H1 (cell line): ENCODE results near the gene EVA1C. TPM values are rescaled to one million over a fixed set of nuclear protein-coding genes. Genes with fewer than 3 reads are reported as not detected.

Experiments
- CTCF ChIA-PET: fragments of 300-600 bp; sonication (Branson Sonifier 250); formaldehyde crosslinking; loops from one replicate; lab custom pipeline; 2021; ENCODE audit not compliant: partially characterized antibody; lab: Charles Lee
- POLR2A ChIA-PET: fragments of 300-600 bp; sonication (Branson Sonifier 250); formaldehyde crosslinking; loops from one replicate; lab custom pipeline; 2021; ENCODE audit warnings: inconsistent platforms; ENCODE audit not compliant: partially characterized antibody; lab: Charles Lee
- DNase-seq, 2 experiments: peaks; one replicate each; pipeline versions ENCODE4 v3.0.0 to v3.0.0-alpha.2; 2010 to 2022; ENCODE audit warnings: low spot score in 2 of 2, low read depth in 1 of 2, mixed read lengths in 1 of 2
- FAIRE-seq: peaks from 2 replicates; lab custom pipeline; 2011; peaks lifted over from hg19 to GRCh38; lab: Jason Lieb, UNC
- H2AFZ ChIP-seq: 2 replicates; pipeline ENCODE4 v1.8.1; 2012; ENCODE audit warnings: low read length, inconsistent platforms
- H2AK5ac ChIP-seq: 2 replicates; pipeline ENCODE4 v1.6.1; 2013; ENCODE audit warnings: low read depth, low read length
- H2BK120ac ChIP-seq: replicated peaks from 2 replicates; pipeline ENCODE3; 2013; ENCODE audit warnings: low read depth, low read length, inconsistent platforms
- H2BK12ac ChIP-seq: 2 replicates; pipeline ENCODE4 v1.6.1; 2013; ENCODE audit warnings: low read depth, low read length
- H2BK15ac ChIP-seq: 2 replicates; pipeline ENCODE4 v1.6.1; 2013; ENCODE audit warnings: low read length
- H2BK20ac ChIP-seq: 2 replicates; pipeline ENCODE4 v1.6.1; 2013; ENCODE audit warnings: low read length
- H2BK5ac ChIP-seq: 2 replicates; pipeline ENCODE4 v1.6.1; 2013; ENCODE audit warnings: low read depth, low read length
- H3K14ac ChIP-seq: 2 replicates; pipeline ENCODE4 v1.6.1; 2013; ENCODE audit warnings: inconsistent platforms; ENCODE audit not compliant: insufficient read length
- H3K18ac ChIP-seq: 2 replicates; pipeline ENCODE4 v1.6.1; 2013; ENCODE audit warnings: low read length; ENCODE audit errors: extremely low read depth
- H3K23ac ChIP-seq: 2 replicates; pipeline ENCODE4 v1.6.1; 2013; ENCODE audit warnings: inconsistent platforms; ENCODE audit not compliant: insufficient read length
- H3K23me2 ChIP-seq: 2 replicates; pipeline ENCODE4 v1.6.1; 2013; ENCODE audit warnings: low read depth, low read length
- H3K27ac ChIP-seq: 2 replicates; pipeline ENCODE4 v1.6.1; 2011; ENCODE audit warnings: low read depth, low read length, inconsistent platforms
- H3K27me3 ChIP-seq, 4 experiments: replicated peaks in 1 of 4; 1 replicate in 1 of 4; 2 replicates in 3 of 4; pipeline versions ENCODE4 v1.6.1 to v1.8.1; 2011 to 2013; ENCODE audit warnings: low read length in 3 of 4, mild to moderate bottlenecking in 3 of 4, inconsistent platforms in 2 of 4, mixed read lengths in 2 of 4, moderate library complexity in 1 of 4; ENCODE audit not compliant: control insufficient read depth in 3 of 4, insufficient read depth in 3 of 4; ENCODE audit errors: extremely low read depth in 1 of 4
- H3K36me3 ChIP-seq, 4 experiments: 2 replicates each; pipeline versions ENCODE4 v1.6.1 to v1.8.1; 2011 to 2013; ENCODE audit warnings: mild to moderate bottlenecking in 4 of 4, low read length in 3 of 4, moderate library complexity in 2 of 4, control low read depth in 1 of 4, inconsistent platforms in 1 of 4; ENCODE audit not compliant: insufficient read depth in 4 of 4, control insufficient read depth in 2 of 4
- H3K4ac ChIP-seq: replicated peaks from 2 replicates; pipeline ENCODE3; 2013; ENCODE audit warnings: low read length, low read depth, mixed read lengths, inconsistent platforms; ENCODE audit not compliant: insufficient read length
- H3K4me1 ChIP-seq, 4 experiments: replicated peaks in 1 of 4; 1 replicate in 1 of 4; 2 replicates in 3 of 4; pipeline versions ENCODE4 v1.6.1 to v1.8.1; 2011 to 2013; ENCODE audit warnings: low read length in 3 of 4, inconsistent platforms in 2 of 4, mixed read lengths in 1 of 4; ENCODE audit not compliant: insufficient read depth in 4 of 4, control insufficient read depth in 3 of 4
- H3K4me2 ChIP-seq, 2 experiments: 2 replicates each; pipeline versions ENCODE4 v1.6.1 to v1.8.1; 2011 to 2013; ENCODE audit warnings: low read depth in 2 of 2, low read length in 2 of 2, control low read depth in 1 of 2, inconsistent platforms in 1 of 2, mild to moderate bottlenecking in 1 of 2; ENCODE audit not compliant: insufficient read depth in 1 of 2
- H3K4me3 ChIP-seq, 4 experiments: fragments of 200-600, 300-600 bp in 1 of 4; sonication (generic), shearing (Covaris generic), sonication (Bioruptor Twin) in 1 of 4; 2 replicates each; pipeline versions ENCODE4 v1.5.1 to v1.8.1; 2011 to 2016; ENCODE audit warnings: low read length in 4 of 4, low read depth in 3 of 4, control low read depth in 2 of 4, inconsistent platforms in 2 of 4, mild to moderate bottlenecking in 2 of 4, mixed read lengths in 1 of 4, moderate library complexity in 1 of 4; ENCODE audit not compliant: insufficient read depth in 2 of 4; ENCODE audit errors: extremely low read depth in 1 of 4
- H3K56ac ChIP-seq: replicated peaks from 2 replicates; pipeline ENCODE3; 2013; ENCODE audit warnings: low read depth, mild to moderate bottlenecking, mixed read lengths, low read length, inconsistent platforms; ENCODE audit not compliant: insufficient read length
- H3K79me1 ChIP-seq: 2 replicates; pipeline ENCODE4 v1.6.1; 2013; ENCODE audit warnings: low read depth, low read length, control low read depth
- H3K79me2 ChIP-seq, 2 experiments: 2 replicates each; pipeline versions ENCODE4 v1.6.1 to v1.8.1; 2012 to 2013; ENCODE audit warnings: low read length in 2 of 2, mild to moderate bottlenecking in 2 of 2, inconsistent platforms in 1 of 2; ENCODE audit not compliant: insufficient read depth in 2 of 2, control insufficient read depth in 1 of 2
- H3K9ac ChIP-seq, 4 experiments: replicated peaks in 1 of 4; 1 replicate in 1 of 4; 2 replicates in 3 of 4; pipeline versions ENCODE4 v1.6.1 to v1.8.1; 2011 to 2013; ENCODE audit warnings: low read depth in 3 of 4, low read length in 3 of 4, control low read depth in 2 of 4, mild to moderate bottlenecking in 2 of 4, moderate library complexity in 2 of 4, inconsistent platforms in 1 of 4; ENCODE audit errors: extremely low read depth in 1 of 4
- H3K9me3 ChIP-seq, 2 experiments: 2 replicates each; pipeline versions ENCODE4 v1.6.1 to v1.8.1; 2012 to 2013; ENCODE audit warnings: mild to moderate bottlenecking in 2 of 2, moderate library complexity in 2 of 2, control low read depth in 1 of 2, inconsistent platforms in 1 of 2, low read depth in 1 of 2, low read length in 1 of 2, mixed read lengths in 1 of 2; ENCODE audit not compliant: insufficient read depth in 2 of 2
- H4K20me1 ChIP-seq, 2 experiments: replicated peaks in 1 of 2; 2 replicates each; pipeline versions ENCODE3 to v1.8.1; 2011 to 2013; ENCODE audit warnings: inconsistent platforms in 2 of 2, low read length in 2 of 2, mild to moderate bottlenecking in 1 of 2; ENCODE audit not compliant: insufficient read depth in 2 of 2, control insufficient read depth in 1 of 2
- H4K5ac ChIP-seq: 2 replicates; pipeline ENCODE4 v1.6.1; 2013; ENCODE audit warnings: low read length, low read depth, mixed read lengths, inconsistent platforms; ENCODE audit not compliant: insufficient read length
- H4K8ac ChIP-seq: 2 replicates; pipeline ENCODE4 v1.8.0; 2013; ENCODE audit warnings: mild to moderate bottlenecking, moderate library complexity, low read length, inconsistent platforms; ENCODE audit not compliant: insufficient read depth; ENCODE audit errors: extremely low read depth
- H4K91ac ChIP-seq: replicated peaks from 2 replicates; pipeline ENCODE3; 2013; ENCODE audit warnings: low read length, mixed read lengths, inconsistent platforms; ENCODE audit not compliant: insufficient read length
- CREB1 ChIP-seq: IDR thresholded peaks from 2 replicates; pipeline ENCODE4 v1.6.1; 2012; ENCODE audit warnings: inconsistent platforms
- GTF2F1 ChIP-seq: IDR thresholded peaks from 2 replicates; pipeline ENCODE4 v1.6.1; 2012; ENCODE audit warnings: low read depth, low read length, improper control_type of control experiment, borderline replicate concordance
- JUN ChIP-seq: IDR thresholded peaks from 2 replicates; pipeline ENCODE4 v1.6.1; 2011; ENCODE audit warnings: low read depth, mild to moderate bottlenecking, improper control_type of control experiment, low read length
- MAFK ChIP-seq: IDR thresholded peaks from 2 replicates; pipeline ENCODE4 v1.6.1; 2012; ENCODE audit warnings: low read depth, mild to moderate bottlenecking, improper control_type of control experiment, low read length
- SIX5 ChIP-seq: IDR thresholded peaks from 2 replicates; pipeline ENCODE4 v1.6.1; 2011; ENCODE audit warnings: mild to moderate bottlenecking, low read depth, low read length
- YY1 ChIP-seq: IDR thresholded peaks from 2 replicates; pipeline ENCODE4 v1.6.1; 2011; ENCODE audit warnings: low read depth, mild to moderate bottlenecking, low read length
- WGBS, 2 experiments: shearing (Covaris generic) in 1 of 2; methylation state at CpG; one replicate each; pipeline versions ENCODE4 v1.1.6 to v1.1.7; 2013 to 2015; ENCODE audit warnings: low lambda C conversion rate in 2 of 2, mixed read lengths in 2 of 2, inconsistent platforms in 1 of 2, low coverage in 1 of 2, missing lambda C conversion rate in 1 of 2; ENCODE audit not compliant: insufficient replicate concordance in 2 of 2, insufficient coverage in 1 of 2, insufficient read length in 1 of 2; ENCODE audit errors: extremely low coverage in 1 of 2, missing lambda C conversion rate in 1 of 2; 5-methylcytosine and 5-hydroxymethylcytosine counted together
- polyA plus RNA-seq, 7 experiments: library from polyadenylated mRNA; depleted of rRNA in 3 of 7; stranded (reverse) in 5 of 7; unstranded in 2 of 7; fragments of >200 nt in 5 of 7; fragments of 200-250 nt in 2 of 7; gene quantifications; 1 replicate in 5 of 7; 2 replicates in 1 of 7; 4 replicates in 1 of 7; pipeline versions ENCODE4 v1.2.1 to v1.2.3, GENCODE V29; 2011 to 2013; ENCODE audit warnings: missing spikeins in 2 of 7, mixed read lengths in 2 of 7
- total RNA-seq: library from RNA; stranded (reverse); fragmentation: NEBNext Ultra II Directional; extraction: Animal tissue kit (Norgen Biotek cat#: 25700); gene quantifications from 2 replicates; pipeline ENCODE4 v1.2.1, GENCODE V29; 2021

Gene EVA1C
- total and polyA plus RNA-seq, 2 of the 8 experiments (the other 6 are each of a cell fraction or from before 2014, with no cell fraction given), result 2.6 to 3.6 TPM

- no peak overlapping the region for H3K9ac ChIP-seq
- H3K4me3 ChIP-seq, result no peak overlapping the region
Measured at GRCh38 chr21:32457360-32457840, 44.9 kb downstream of the EVA1C start.

More at GRCh38 chr21:32457360-32457840, 44.9 kb downstream of the EVA1C start:
- no peak overlapping the region for H4K91ac ChIP-seq
- H4K5ac ChIP-seq, result no peak overlapping the region
- H3K4me1 ChIP-seq, result 0 out of 7 replicates have a peak, but pooled peaks cover 0 to 3% (median 0%) of the 10 kb centered on the region in 4 experiments
- no peak for FAIRE-seq
- no peak overlapping the region for H3K18ac ChIP-seq
- H2AFZ ChIP-seq, result no peak overlapping the region
- H2BK5ac ChIP-seq, result no peak overlapping the region
- no peaks in the 10 kb centered on the region for H4K20me1 ChIP-seq
- H4K8ac ChIP-seq, result no peak overlapping the region; the same call in none of the 2 replicates
- WGBS, 2 experiments, result 82% methylated on average over 9 of the region's 9 CpGs; no CpG with 5 or more reads in 1 of the 2 experiments
- POLR2A ChIA-PET, result interaction anchor here (0.6 to 1.5 kb wide), 2 partner anchors 20 to 23 kb away, joined by 3 read pairs; no protein-coding TSS in a partner anchor
- H3K27ac ChIP-seq, result no peak overlapping the region
- H3K4me2 ChIP-seq, result no peak overlapping the region
- CTCF ChIA-PET, result interaction anchor here (1.2 to 2.1 kb wide), 5 partner anchors 58 to 144 kb away, joined by 3 to 7 read pairs (median 4); no protein-coding TSS in a partner anchor
- DNase-seq, result no peak
- no peak overlapping the region for H3K14ac ChIP-seq
- H2BK12ac ChIP-seq, result 0 out of 2 replicates have a peak overlapping the region, but pooled peaks have one; percentile 68
- H2AK5ac ChIP-seq, result no peak overlapping the region
- no peak overlapping the region for H2BK15ac ChIP-seq
- H3K27me3 ChIP-seq, result no peaks in the 10 kb centered on the region
- H3K23me2 ChIP-seq, result no peaks in the 10 kb centered on the region
- H3K79me1 ChIP-seq, result no peaks in the 10 kb centered on the region
- H3K9me3 ChIP-seq, result peaks cover 0 to 2% of the 10 kb centered on the region in 2 experiments; a peak in 2 of 4 replicates
- no peak overlapping the region for H3K23ac ChIP-seq
- no peak for TF ChIP-seq YY1
- no peak for TF ChIP-seq SIX5
- no peak for TF ChIP-seq CREB1
- no peak for TF ChIP-seq JUN
- TF ChIP-seq GTF2F1, result no peak
- TF ChIP-seq MAFK, result no peak
- no peaks in the 10 kb centered on the region for H3K36me3 ChIP-seq
- H3K56ac ChIP-seq, result no peak overlapping the region
- H3K4ac ChIP-seq, result no peak overlapping the region
- no peak overlapping the region for H2BK120ac ChIP-seq
- no peak overlapping the region for H2BK20ac ChIP-seq
- H3K79me2 ChIP-seq, result no peaks in the 10 kb centered on the region
